IPS-18c (cell line): ENCODE results near the gene PLPPR3.

Experiments used
- H3K4me3 ChIP-seq: 2 replicates; pipeline ENCODE4 v1.7.0; 2013; ENCODE audit warnings: low read depth, mild to moderate bottlenecking, low read length, moderate library complexity; ENCODE audit not compliant: insufficient read depth
- H3K9me3 ChIP-seq: one replicate; pipeline ENCODE4 v1.6.1; 2013; ENCODE audit warnings: mild to moderate bottlenecking, low read length, moderate library complexity; ENCODE audit not compliant: control insufficient read depth, insufficient read depth

The PLPPR3 gene

GRCh38 chr19:804419-805165, 17.2 kb downstream of the PLPPR3 start:
- H3K9me3 ChIP-seq = no peaks in the 10 kb centered on the region
- H3K4me3 ChIP-seq = no peak overlapping the region

- no peak overlapping the region for H3K4me3 ChIP-seq
- no peaks in the 10 kb centered on the region for H3K9me3 ChIP-seq
Observed at GRCh38 chr19:803686-804418, 17.9 kb downstream of the PLPPR3 start.

GRCh38 chr19:803099-803561, 18.6 kb downstream of the PLPPR3 start:
- no peak overlapping the region for H3K4me3 ChIP-seq
- H3K9me3 ChIP-seq = no peaks in the 10 kb centered on the region

- Histone ChIP-seq H3K9me3 (no peaks in the 10 kb centered on the region), H3K4me3 (no peak overlapping the region)
Observed at GRCh38 chr19:802498-803098, 19.2 kb downstream of the PLPPR3 start.

GRCh38 chr19:801861-802497, 19.8 kb downstream of the PLPPR3 start:
- Histone ChIP-seq H3K4me3 (0 out of 2 replicates have a peak overlapping the region, but pooled peaks have one; percentile 9), H3K9me3 (no peaks in the 10 kb centered on the region)

GRCh38 chr19:801030-801860, 20.5 kb downstream of the PLPPR3 start:
- Histone ChIP-seq H3K4me3 (no peak overlapping the region; the same call in 1 of the 2 replicates), H3K9me3 (no peaks in the 10 kb centered on the region)

- no peaks in the 10 kb centered on the region for H3K9me3 ChIP-seq
- H3K4me3 ChIP-seq = peak overlapping the region; percentile 9; the same call in 1 of the 2 replicates
Observed at GRCh38 chr19:800360-801029, 21.3 kb downstream of the PLPPR3 start.

GRCh38 chr19:799076-799881, 22.5 kb downstream of the PLPPR3 start:
- peak overlapping the region; percentile 94 for H3K4me3 ChIP-seq
- H3K9me3 ChIP-seq = no peaks in the 10 kb centered on the region

- Histone ChIP-seq H3K9me3 (no peaks in the 10 kb centered on the region), H3K4me3 (peak overlapping the region; percentile 94)
Observed at GRCh38 chr19:798415-799075, 23.2 kb downstream of the PLPPR3 start.

GRCh38 chr19:797528-798414, 24.0 kb downstream of the PLPPR3 start:
- Histone ChIP-seq H3K4me3 (peak overlapping the region; percentile 94), H3K9me3 (no peaks in the 10 kb centered on the region)

GRCh38 chr19:796692-797527, 24.8 kb downstream of the PLPPR3 start, which contains the start of gene PTBP1:
TSS of gene PTBP1 (plus strand) at chr19:797452. CDS start at chr19:797498, 46 bp downstream.
- H3K9me3 ChIP-seq = no peaks in the 10 kb centered on the region

GRCh38 chr19:795691-796581, 25.8 kb downstream of the PLPPR3 start:
- Histone ChIP-seq H3K4me3 (peak overlapping the region; percentile 58; the same call in 1 of the 2 replicates), H3K9me3 (no peaks in the 10 kb centered on the region)

More at GRCh38 chr19:796692-797527, 24.8 kb downstream of the PLPPR3 start, which contains the start of gene PTBP1:
- H3K4me3 ChIP-seq = peak within 1 kb of the TSS; percentile 94
